RWPE2 (cell line): ENCODE measurements around the gene PTK6.

Source experiments
- ATAC-seq: fragments of 200-7000 bp; cut with Tn5 transposase; 3 replicates; pipeline ENCODE4 v1.9.1; 2021; ENCODE audit warnings: low read depth
- DNase-seq: peaks from one replicate; pipeline ENCODE4 v3.0.0-alpha.2; 2020; ENCODE audit warnings: low spot score
- H3K27ac ChIP-seq: fragments of 450-650 bp; 2 replicates; pipeline ENCODE4 v1.5.1; 2017; ENCODE audit warnings: mild to moderate bottlenecking; ENCODE audit not compliant: poor library complexity, severe bottlenecking
- H3K27me3 ChIP-seq: fragments of 250-450 bp; sonication (Bioruptor Pico); 2 replicates; pipeline ENCODE4 v1.5.1; 2021; ENCODE audit warnings: mild to moderate bottlenecking, moderate library complexity; ENCODE audit not compliant: insufficient read depth, poor library complexity, severe bottlenecking
- H3K36me3 ChIP-seq: fragments of 250-450 bp; sonication (Bioruptor Pico); 2 replicates; pipeline ENCODE4 v1.5.1; 2020; ENCODE audit warnings: low read depth, mild to moderate bottlenecking, moderate library complexity
- H3K4me1 ChIP-seq: fragments of 250-450 bp; sonication (Bioruptor Pico); 2 replicates; pipeline ENCODE4 v1.5.1; 2021; ENCODE audit warnings: mild to moderate bottlenecking, moderate library complexity; ENCODE audit not compliant: insufficient read depth, poor library complexity, severe bottlenecking
- H3K4me3 ChIP-seq: fragments of 250-450 bp; sonication (Bioruptor Pico); 2 replicates; pipeline ENCODE4 v1.5.1; 2021; ENCODE audit warnings: mild to moderate bottlenecking, moderate library complexity; ENCODE audit not compliant: severe bottlenecking
- H3K9me3 ChIP-seq: fragments of 250-450 bp; sonication (Bioruptor Pico); 2 replicates; pipeline ENCODE4 v1.5.1; 2021; ENCODE audit warnings: mild to moderate bottlenecking, moderate library complexity; ENCODE audit not compliant: severe bottlenecking
- CTCF ChIP-seq: fragments of 450-650 bp; IDR thresholded peaks from one replicate; pipeline ENCODE4 v1.5.1; 2017; ENCODE audit warnings: mild to moderate bottlenecking, moderate library complexity; ENCODE audit not compliant: poor library complexity, severe bottlenecking

PTK6 gene

DNA sequence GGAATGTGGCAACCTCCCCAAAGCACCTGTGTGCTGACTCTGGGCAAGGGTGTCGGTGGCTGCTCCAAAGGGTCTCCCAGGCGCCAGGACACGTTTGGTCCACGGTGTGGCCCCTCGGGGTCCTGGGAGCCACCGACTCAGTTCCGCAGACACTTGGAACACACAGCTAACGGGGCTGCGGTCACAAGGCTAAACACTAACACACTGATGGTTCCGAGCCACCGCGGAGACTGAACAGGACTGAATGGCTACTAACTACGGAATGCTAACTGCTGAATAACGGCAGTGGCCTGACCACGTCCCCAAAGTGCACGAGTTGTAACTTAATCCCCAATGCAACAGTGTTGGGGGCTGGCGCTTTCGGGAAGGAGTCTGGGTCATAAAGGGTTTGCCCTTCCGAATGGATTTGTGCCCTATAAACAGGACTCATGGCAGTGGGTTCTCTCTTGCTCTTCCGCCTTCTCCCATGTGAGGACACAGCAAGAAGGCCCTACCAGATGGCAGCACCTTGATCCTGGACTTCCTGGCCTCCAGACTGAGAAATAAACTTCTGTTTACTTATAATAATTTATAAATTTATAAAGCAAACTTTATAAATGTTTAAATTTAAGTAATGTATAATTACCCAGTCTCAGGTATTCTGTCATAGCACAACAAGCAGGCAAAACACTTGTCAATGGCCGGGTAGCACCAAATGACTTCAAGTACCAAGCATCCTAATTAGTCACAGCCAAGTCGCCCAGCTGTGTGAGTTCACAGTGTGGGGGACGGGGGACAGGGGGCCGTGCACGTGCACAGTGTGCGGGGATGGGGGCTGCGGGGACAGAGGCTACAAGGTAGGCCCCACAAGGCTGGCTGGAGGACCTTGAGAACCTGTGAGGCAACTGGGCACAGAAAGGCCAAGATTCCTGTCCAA, 36.0 kb downstream of the PTK6 start:
- Histone ChIP-seq H3K27ac (no peak overlapping the region), H3K4me1 (no peaks in the 10 kb centered on the region), H3K9me3 (no peaks in the 10 kb centered on the region)

DNA sequence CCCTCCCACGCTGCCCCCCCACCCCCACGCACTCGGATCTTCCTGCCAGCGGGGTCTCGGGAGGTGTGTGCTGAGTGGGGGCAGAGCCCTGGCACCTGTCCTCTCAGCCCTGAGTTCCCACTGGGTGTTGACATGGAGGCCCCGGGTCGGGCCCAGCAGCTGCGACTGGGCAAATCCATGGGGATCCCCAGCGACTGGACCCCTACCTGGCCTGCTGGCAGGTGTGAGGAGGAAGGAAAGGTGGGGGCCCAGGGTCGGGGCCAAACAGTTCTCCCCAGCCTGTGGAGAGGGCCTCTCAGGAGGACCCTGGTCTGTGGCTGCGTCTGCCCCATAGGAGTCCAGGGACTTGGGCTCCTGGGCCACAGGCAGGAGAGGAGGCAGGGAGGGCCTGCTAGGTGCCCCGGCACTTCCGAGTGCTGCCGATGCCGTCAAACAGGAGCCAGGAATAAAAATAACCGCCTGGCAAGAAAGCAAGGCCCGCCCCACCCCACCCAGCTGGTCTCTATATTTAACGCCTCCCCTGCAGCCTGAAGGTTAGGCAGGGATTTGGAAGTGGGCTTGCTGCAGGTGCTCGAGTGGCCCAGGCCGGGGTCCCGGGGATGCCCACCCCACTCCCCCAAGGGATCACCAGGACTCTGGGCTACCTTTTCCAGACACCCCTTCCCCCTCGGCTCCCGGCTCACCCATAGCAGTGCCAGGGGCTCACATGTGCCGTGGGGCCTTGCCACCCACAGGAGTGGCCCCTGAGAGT, 36.9 kb downstream of the PTK6 start:
- no peak overlapping the region for H3K4me3 ChIP-seq
- H3K9me3 ChIP-seq = no peaks in the 10 kb centered on the region
- no peak overlapping the region for H3K27ac ChIP-seq
- DNase-seq = peak; percentile 84
- H3K36me3 ChIP-seq = no peaks in the 10 kb centered on the region
- TF ChIP-seq CTCF = no peak
- ATAC-seq = no peak
- H3K27me3 ChIP-seq = peaks cover 27% of the 10 kb centered on the region
- H3K4me1 ChIP-seq = no peaks in the 10 kb centered on the region

More for the DNA sequence above, 36.0 kb downstream of the PTK6 start:
- Histone ChIP-seq H3K4me3 (no peak overlapping the region), H3K36me3 (no peaks in the 10 kb centered on the region), H3K27me3 (peaks cover 27% of the 10 kb centered on the region)
- no peak for TF ChIP-seq CTCF
- ATAC-seq (no peak), DNase-seq (peak; percentile 85)

DNA sequence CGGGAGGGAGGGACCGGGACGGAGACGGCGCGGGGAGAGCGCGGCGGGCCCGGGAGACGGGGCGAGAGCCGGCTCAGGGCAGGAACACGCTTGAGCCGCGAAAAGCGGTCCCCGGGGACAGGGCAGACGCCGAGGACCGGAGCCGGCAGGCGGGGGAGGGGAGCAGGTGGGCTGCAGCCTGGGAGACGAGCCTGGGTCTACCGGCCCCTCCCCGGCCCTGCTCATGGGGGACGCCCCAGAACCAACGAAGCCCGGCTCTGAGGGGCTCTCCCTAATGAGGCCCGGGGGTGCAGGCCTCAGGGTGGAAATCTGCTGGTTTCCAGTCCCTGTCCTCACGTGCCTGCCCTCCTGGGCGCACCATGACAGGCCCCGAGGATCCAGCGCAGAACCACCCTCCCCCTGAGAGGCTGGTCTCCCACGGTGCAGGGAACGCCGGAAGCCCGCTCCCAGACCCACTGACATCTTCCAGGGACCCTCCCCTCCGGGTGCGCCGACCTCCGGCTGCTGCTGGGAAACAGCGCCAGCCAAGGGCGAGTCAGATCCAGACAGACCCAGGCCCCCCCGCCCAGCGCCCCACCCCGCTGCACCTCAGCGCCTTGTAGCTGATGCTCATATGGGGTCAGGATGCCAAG, 37.7 kb downstream of the PTK6 start:
- Histone ChIP-seq H3K4me1 (no peaks in the 10 kb centered on the region), H3K4me3 (peak overlapping the region; percentile 5), H3K36me3 (no peaks in the 10 kb centered on the region), H3K9me3 (no peaks in the 10 kb centered on the region), H3K27ac (no peak overlapping the region), H3K27me3 (peaks cover 27% of the 10 kb centered on the region)
- ATAC-seq (no peak), DNase-seq (no peak)
- TF ChIP-seq CTCF = no peak

GRCh38 chr20:63498960-63499337, 38.2 kb downstream of the PTK6 start, which contains the start of gene EEF1A2:
Gene EEF1A2 (minus strand): TSS chr20:63499083. CDS start chr20:63497763, 1,320 bp downstream.
- no peaks in the 10 kb centered on the region for H3K36me3 ChIP-seq
- H3K4me1 ChIP-seq = no peaks in the 10 kb centered on the region
- no peak within 1 kb of the TSS for H3K27ac ChIP-seq
- TF ChIP-seq CTCF = peak; percentile 34
- peaks cover 27% of the 10 kb centered on the region for H3K27me3 ChIP-seq
- no peak for ATAC-seq
- no peaks in the 10 kb centered on the region for H3K9me3 ChIP-seq
- no peak for DNase-seq
- peak within 1 kb of the TSS; percentile 26 for H3K4me3 ChIP-seq
